Hepatocyte (in vitro differentiated cells): ENCODE results near the gene PDE8B.

ENCODE experiments used
- CTCF ChIP-seq: fragments of 200-600 bp; sonication (generic); IDR thresholded peaks from 2 replicates; pipeline ENCODE4 v1.5.1; 2016; ENCODE audit warnings: antibody characterized with exemption, mild to moderate bottlenecking; ENCODE audit not compliant: poor library complexity
- EZH2 ChIP-seq: fragments of 200-600 bp; sonication (generic); IDR thresholded peaks from 2 replicates; pipeline ENCODE4 v1.6.1; 2016; ENCODE audit warnings: antibody characterized with exemption, mild to moderate bottlenecking, borderline replicate concordance
- EZH2phosphoT487 ChIP-seq: fragments of 200-600 bp; sonication (generic); IDR thresholded peaks from one replicate; pipeline ENCODE4 v1.6.1; 2018; ENCODE audit warnings: antibody characterized with exemption, mild to moderate bottlenecking, low read depth, moderate library complexity; ENCODE audit not compliant: unreplicated experiment, severe bottlenecking

- TF ChIP-seq CTCF (no peak), EZH2 (no peak), EZH2phosphoT487 (no peak)
Observed at GRCh38 chr5:77255617-77256016, 45.1 kb downstream of the PDE8B start.
